Tibial artery (tissue), 4 donors: ENCODE measurements around the gene IL15RA.
"Not testable (repeated sequence)": the region's sequence is repeated elsewhere in the genome, so short reads cannot be mapped to it uniquely, and the experiment has no call there.

Experiments used
- DNase-seq, 2 donors: peaks; one replicate each; pipeline ENCODE4 v3.0.0-alpha.2; 2019
- H3K27ac ChIP-seq, 2 donors: fragments of 200-600 bp; sonication (generic) in 1 of 2; 1 replicate in 1 of 2; 2 replicates in 1 of 2; pipeline ENCODE4 v1.5.1; 2018 to 2019; ENCODE audit warnings: mild to moderate bottlenecking in 1 of 2
- H3K27me3 ChIP-seq, 2 donors: fragments of 200-600 bp; sonication (generic) in 1 of 2; one replicate each; pipeline versions ENCODE4 v1.5.1 to v1.6.0; 2016 to 2019
- H3K36me3 ChIP-seq, 3 donors: fragments of 200-600 bp; sonication (generic) in 2 of 3; one replicate each; pipeline ENCODE4 v1.5.1; 2016 to 2019; ENCODE audit warnings: mild to moderate bottlenecking in 2 of 3
- H3K4me1 ChIP-seq, 4 donors: fragments of 200-600 bp; sonication (generic) in 2 of 4; 1 replicate in 3 of 4; 2 replicates in 1 of 4; pipeline ENCODE4 v1.5.1; 2016 to 2019
- H3K4me3 ChIP-seq, 2 donors: fragments of 200-600 bp; sonication (generic) in 1 of 2; 1 replicate in 1 of 2; 2 replicates in 1 of 2; pipeline ENCODE4 v1.5.1; 2018 to 2019; ENCODE audit warnings: mild to moderate bottlenecking in 2 of 2
- H3K9me3 ChIP-seq, 3 donors: fragments of 200-600 bp; sonication (generic) in 1 of 3; one replicate each; pipeline ENCODE4 v1.5.1; 2016 to 2019
- intact Hi-C: fragments of 100-400 bp; cut with DNase I; formaldehyde crosslinking; loops from one replicate; pipeline ENCODE4 v1.15.0; 2023; ENCODE audit warnings: low total_unique reads
- TF ChIP-seq, protein P1 (sequence below), 2 experiments: fragments of 200-600 bp in 1 of 2; fragments of 450-650 bp in 1 of 2; IDR thresholded peaks; one replicate each; pipeline ENCODE4 v1.5.1; 2017 to 2019; ENCODE audit warnings: antibody characterized with exemption in 2 of 2, mild to moderate bottlenecking in 1 of 2, moderate library complexity in 1 of 2

Gene IL15RA

DNA sequence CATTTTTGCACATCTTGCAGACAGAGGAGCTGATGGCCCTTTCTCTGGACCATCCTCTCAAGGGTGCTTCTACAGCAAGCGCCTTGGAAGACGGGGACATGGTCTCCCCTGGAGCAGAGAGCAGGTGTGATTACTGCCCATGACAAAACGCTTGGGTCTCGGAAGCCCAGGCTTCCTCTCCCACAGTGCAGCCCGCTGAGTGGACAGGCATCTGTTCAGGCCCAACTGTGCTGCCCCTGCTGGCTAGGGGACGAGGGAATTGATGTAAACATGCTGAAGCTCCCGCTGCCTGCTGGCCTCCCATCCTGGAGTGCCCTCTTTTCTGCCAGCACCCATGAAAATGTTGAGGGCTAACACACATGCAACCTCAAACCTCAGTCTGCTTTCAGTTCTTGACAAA, 14.3 kb downstream of the IL15RA start:
- intact Hi-C loops, result no loop called here
- no peaks in the 10 kb centered on the region for H3K27me3 ChIP-seq
- peaks cover 4 to 45% (median 6%) of the 10 kb centered on the region in 3 donors for H3K36me3 ChIP-seq
- H3K27ac ChIP-seq, result no peak overlapping the region
- DNase-seq, result no peak
- no peaks in the 10 kb centered on the region for H3K4me1 ChIP-seq
- H3K9me3 ChIP-seq, result no peaks in the 10 kb centered on the region
- H3K4me3 ChIP-seq, result no peak overlapping the region
- TF ChIP-seq, protein P1, sequence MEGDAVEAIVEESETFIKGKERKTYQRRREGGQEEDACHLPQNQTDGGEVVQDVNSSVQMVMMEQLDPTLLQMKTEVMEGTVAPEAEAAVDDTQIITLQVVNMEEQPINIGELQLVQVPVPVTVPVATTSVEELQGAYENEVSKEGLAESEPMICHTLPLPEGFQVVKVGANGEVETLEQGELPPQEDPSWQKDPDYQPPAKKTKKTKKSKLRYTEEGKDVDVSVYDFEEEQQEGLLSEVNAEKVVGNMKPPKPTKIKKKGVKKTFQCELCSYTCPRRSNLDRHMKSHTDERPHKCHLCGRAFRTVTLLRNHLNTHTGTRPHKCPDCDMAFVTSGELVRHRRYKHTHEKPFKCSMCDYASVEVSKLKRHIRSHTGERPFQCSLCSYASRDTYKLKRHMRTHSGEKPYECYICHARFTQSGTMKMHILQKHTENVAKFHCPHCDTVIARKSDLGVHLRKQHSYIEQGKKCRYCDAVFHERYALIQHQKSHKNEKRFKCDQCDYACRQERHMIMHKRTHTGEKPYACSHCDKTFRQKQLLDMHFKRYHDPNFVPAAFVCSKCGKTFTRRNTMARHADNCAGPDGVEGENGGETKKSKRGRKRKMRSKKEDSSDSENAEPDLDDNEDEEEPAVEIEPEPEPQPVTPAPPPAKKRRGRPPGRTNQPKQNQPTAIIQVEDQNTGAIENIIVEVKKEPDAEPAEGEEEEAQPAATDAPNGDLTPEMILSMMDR (IDR thresholded peaks at IDR 0.05), result no peak

DNA sequence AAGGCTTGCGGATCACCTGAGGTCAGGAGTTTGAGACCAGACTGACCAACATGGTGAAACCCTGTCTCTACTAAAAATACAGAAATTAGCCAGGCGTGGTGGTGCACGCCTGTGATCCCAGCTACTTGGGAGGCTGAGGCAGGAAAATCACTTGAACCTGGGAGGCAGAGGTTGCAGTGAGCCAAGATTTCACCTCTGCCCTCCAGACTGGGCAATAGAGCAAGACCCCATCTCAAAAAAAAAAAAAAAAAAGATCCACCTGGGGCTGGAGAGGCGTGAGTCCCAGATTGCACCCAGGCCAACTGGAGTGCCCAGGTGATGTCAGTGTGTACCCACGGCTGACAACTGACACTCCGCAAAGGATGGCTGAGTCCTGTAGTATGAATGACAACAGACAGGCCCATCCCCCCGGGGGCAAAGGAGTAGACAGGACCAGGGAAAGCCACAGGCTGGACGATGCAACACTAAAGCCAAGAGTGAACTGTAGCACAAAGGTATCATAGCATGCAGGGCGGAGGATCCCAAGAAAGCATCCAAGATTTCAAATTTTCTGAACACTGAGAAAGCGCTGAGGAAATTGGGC, 14.9 kb downstream of the IL15RA start:
- H3K4me1 ChIP-seq, H3K9me3 ChIP-seq, H3K27ac ChIP-seq, H3K4me3 ChIP-seq, H3K27me3 ChIP-seq, intact Hi-C loops, DNase-seq: not testable (repeated sequence)
- H3K36me3 ChIP-seq, result peaks cover 4 to 45% (median 6%) of the 10 kb centered on the region in 3 donors

DNA sequence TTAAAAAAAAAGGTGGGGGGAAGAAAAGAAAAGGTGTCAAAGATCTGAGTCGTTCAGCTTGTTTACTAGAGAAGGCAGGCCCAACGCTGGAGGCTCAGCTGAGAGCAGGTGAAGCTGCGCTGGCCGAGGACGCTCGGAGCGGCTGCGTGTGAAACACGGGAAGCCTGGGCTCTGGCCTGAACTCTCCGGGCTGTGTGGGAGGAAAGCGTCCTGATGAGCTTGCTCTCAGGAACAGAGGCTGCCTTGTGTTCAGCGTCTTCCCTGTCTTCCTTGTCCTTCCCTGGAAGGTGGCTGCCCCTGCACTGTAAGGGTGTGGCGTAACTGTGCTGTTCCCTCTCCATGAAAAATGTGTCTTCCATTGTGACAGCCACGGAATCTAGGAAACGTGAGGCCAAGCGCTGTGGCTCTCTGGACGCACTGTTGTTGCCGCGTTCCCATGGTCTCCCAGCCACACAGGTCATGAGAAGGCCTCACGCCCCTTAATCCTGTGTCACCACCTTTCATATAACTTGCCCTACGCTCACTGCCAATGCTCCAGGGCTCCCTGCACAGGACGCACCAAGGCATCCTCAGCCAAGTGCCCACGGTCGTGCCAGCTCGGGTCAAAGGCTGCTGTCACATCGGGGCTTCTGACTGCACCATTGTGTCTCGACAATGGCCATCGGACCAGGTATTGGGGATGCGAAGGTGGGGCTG, 15.8 kb downstream of the IL15RA start:
- H3K9me3 ChIP-seq, result no peaks in the 10 kb centered on the region
- no peaks in the 10 kb centered on the region for H3K4me1 ChIP-seq
- no peak for DNase-seq
- no peaks in the 10 kb centered on the region for H3K27me3 ChIP-seq
- H3K27ac ChIP-seq, result no peak overlapping the region
- TF ChIP-seq, protein P1 (IDR thresholded peaks at IDR 0.05), result no peak
- no peak overlapping the region for H3K4me3 ChIP-seq
- intact Hi-C loops, result no loop called here
- peaks cover 4 to 45% (median 6%) of the 10 kb centered on the region in 3 donors for H3K36me3 ChIP-seq

DNA sequence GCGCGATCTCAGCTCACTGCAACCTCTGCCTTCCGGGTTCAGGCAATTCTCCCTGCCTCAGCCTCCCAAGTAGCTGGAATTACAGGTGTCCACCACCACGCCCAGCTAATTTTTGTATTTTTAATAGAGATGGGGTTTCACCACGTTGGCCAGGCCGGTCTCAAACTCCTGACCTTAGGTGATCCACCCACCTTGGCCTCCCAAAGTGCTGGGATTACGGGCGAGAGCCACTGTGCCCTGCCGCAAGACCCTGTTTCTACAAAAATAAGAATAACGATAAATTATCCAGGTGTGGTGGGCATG, 16.4 kb downstream of the IL15RA start:
- H3K27ac ChIP-seq, H3K9me3 ChIP-seq, intact Hi-C loops, H3K27me3 ChIP-seq, DNase-seq, H3K4me3 ChIP-seq, H3K4me1 ChIP-seq: not testable (repeated sequence)
- H3K36me3 ChIP-seq, result peaks cover 4 to 42% (median 6%) of the 10 kb centered on the region in 3 donors

DNA sequence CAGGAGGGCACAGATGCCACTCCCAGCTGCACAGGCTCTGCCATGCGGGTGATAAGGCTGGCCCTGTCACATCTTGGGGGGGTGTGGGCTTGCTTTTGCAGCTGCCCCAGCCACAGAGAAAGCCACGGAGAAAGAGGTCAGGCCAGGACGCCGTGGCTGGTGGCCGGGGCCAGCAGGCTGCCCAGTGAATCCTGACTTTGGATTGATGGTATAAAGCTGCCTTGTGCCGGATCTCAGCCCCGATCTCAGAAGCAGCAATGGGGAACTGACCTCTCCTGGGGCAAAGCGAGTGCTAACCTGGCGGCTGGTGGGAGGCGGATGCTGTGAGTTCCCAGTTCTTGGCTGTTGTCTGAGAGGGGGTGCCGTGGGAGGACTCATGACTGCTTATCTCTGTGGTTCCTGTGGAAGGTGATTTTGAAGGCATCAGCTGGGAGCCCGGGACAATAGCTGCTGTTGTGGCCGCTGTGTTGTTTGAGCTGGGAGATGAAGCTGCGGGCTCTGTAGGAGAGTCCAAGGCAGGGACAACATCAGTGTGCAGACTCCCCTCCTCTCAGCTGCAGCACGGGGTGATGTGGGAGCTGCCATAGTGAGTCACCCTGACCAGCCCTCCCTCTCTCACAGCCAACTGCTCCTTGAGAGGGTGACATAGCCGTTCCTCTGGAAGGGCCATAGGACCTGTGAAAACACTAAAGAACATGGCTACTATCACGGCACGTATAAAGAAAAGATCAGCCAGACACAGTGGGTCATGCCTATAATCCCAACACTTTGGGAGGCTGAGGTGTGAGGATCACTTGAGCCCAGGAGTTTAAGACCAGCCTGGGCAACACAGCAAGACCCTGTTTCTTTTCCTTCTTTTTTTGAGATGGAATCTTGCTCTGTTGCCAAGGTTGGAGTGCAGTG, 17.0 kb downstream of the IL15RA start:
- intact Hi-C loops, result no loop called here
- peaks cover 4 to 36% (median 6%) of the 10 kb centered on the region in 3 donors for H3K36me3 ChIP-seq
- TF ChIP-seq, protein P1 (IDR thresholded peaks at IDR 0.05), result no peak
- peaks cover 0 to 2% (median 0%) of the 10 kb centered on the region in 4 donors for H3K4me1 ChIP-seq
- H3K27ac ChIP-seq, result no peak overlapping the region
- H3K27me3 ChIP-seq, result no peaks in the 10 kb centered on the region
- DNase-seq, result no peak
- no peak overlapping the region for H3K4me3 ChIP-seq
- H3K9me3 ChIP-seq, result no peaks in the 10 kb centered on the region

DNA sequence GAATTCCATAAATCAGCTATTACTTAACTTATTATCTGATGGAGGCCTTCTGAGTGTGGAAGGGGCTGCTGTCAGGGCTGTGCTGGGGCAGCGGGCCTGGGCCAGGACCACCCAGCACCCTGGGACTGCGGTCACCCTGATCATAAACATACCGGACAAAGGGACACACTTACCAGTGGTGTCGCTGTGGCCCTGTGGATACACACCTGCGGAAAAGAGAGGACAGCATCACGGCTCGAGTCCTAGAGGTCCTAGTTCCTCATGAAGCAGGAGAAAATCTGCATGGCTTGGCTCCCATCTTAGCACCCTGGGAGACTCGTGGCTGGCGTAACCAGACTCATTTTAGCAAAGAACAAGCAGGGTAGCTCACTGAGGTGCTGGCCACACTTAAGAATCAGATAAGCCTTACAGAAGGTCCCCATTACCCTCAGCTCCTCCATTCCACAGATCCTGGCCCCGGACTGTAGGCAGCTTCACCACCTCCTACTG, 17.7 kb downstream of the IL15RA start:
- DNase-seq, result no peak
- Histone ChIP-seq H3K9me3 (no peaks in the 10 kb centered on the region), H3K27me3 (no peaks in the 10 kb centered on the region), H3K4me1 (peaks cover 0 to 7% (median 0%) of the 10 kb centered on the region in 4 donors), H3K4me3 (no peak overlapping the region), H3K36me3 (peaks cover 4 to 29% (median 6%) of the 10 kb centered on the region in 3 donors), H3K27ac (no peak overlapping the region)
- TF ChIP-seq, protein P1 (IDR thresholded peaks at IDR 0.05), result no peak
- intact Hi-C loops, result no loop called here
